Glutamatergic neuron (in vitro differentiated cells): Measurements from ENCODE around the gene RAB19. TPM values are rescaled to one million over a fixed set of nuclear protein-coding genes. Genes with fewer than 3 reads are reported as not detected.
"Not testable (repeated sequence)": the region's sequence is repeated elsewhere in the genome, so short reads cannot be mapped to it uniquely, and the experiment has no call there.

Source experiments
- DNase-seq: peaks from one replicate; pipeline ENCODE4 v3.0.0; 2022
- H3K27ac Mint-ChIP-seq: one replicate; pipeline ENCODE4 v1.8.0; 2020; ENCODE audit warnings: mild to moderate bottlenecking, mixed read lengths, inconsistent platforms; ENCODE audit not compliant: unreplicated experiment
- H3K27me3 Mint-ChIP-seq: one replicate; pipeline ENCODE4 v1.8.0; 2020; ENCODE audit warnings: mild to moderate bottlenecking, moderate library complexity, mixed read lengths, inconsistent platforms; ENCODE audit not compliant: unreplicated experiment
- H3K36me3 Mint-ChIP-seq: one replicate; pipeline ENCODE4 v1.8.0; 2020; ENCODE audit warnings: mild to moderate bottlenecking, mixed read lengths, inconsistent platforms; ENCODE audit not compliant: unreplicated experiment
- H3K4me1 Mint-ChIP-seq: one replicate; pipeline ENCODE4 v1.8.0; 2020; ENCODE audit warnings: mild to moderate bottlenecking, low read depth, mixed read lengths, inconsistent platforms; ENCODE audit not compliant: unreplicated experiment
- H3K4me3 Mint-ChIP-seq: one replicate; pipeline ENCODE4 v1.8.0; 2020; ENCODE audit warnings: mild to moderate bottlenecking, mixed read lengths, inconsistent platforms; ENCODE audit not compliant: unreplicated experiment
- H3K9me3 Mint-ChIP-seq: one replicate; pipeline ENCODE4 v1.8.0; 2020; ENCODE audit warnings: mild to moderate bottlenecking, moderate library complexity, mixed read lengths, inconsistent platforms; ENCODE audit not compliant: unreplicated experiment
- CTCF ChIP-seq: fragments of 200-600 bp; sonication (generic); IDR thresholded peaks from one replicate; pipeline ENCODE4 v1.5.0; 2021; ENCODE audit not compliant: partially characterized antibody, unreplicated experiment
- total RNA-seq: library from RNA; stranded (reverse); fragmentation: NEBNext Ultra II Directional; extraction: Animal tissue kit (Norgen Biotek cat#: 25700); gene quantifications from one replicate; pipeline ENCODE4 v1.2.1, GENCODE V29; 2021; ENCODE audit not compliant: unreplicated experiment

Gene RAB19
- total RNA-seq, 1 donor from 2014 or later, result not detected

GRCh38 chr7:140398821-140399220 is 5.0 kb upstream of the RAB19 start:
- H3K9me3 Mint-ChIP-seq, result no peaks in the 10 kb centered on the region
- peak overlapping the region; percentile 63 for H3K4me3 Mint-ChIP-seq
- no peak for TF ChIP-seq CTCF
- H3K27ac Mint-ChIP-seq, result no peak overlapping the region
- no peak for DNase-seq
- peaks cover 9% of the 10 kb centered on the region for H3K27me3 Mint-ChIP-seq
- H3K4me1 Mint-ChIP-seq, result peaks cover 4% of the 10 kb centered on the region
- H3K36me3 Mint-ChIP-seq, result no peaks in the 10 kb centered on the region

GRCh38 chr7:140400381-140400780 is 3.5 kb upstream of the RAB19 start:
- no peak for TF ChIP-seq CTCF
- H3K4me3 Mint-ChIP-seq, result no peak overlapping the region
- H3K9me3 Mint-ChIP-seq, result no peaks in the 10 kb centered on the region
- no peaks in the 10 kb centered on the region for H3K36me3 Mint-ChIP-seq
- no peak overlapping the region for H3K27ac Mint-ChIP-seq
- peaks cover 14% of the 10 kb centered on the region for H3K27me3 Mint-ChIP-seq
- DNase-seq, result no peak
- H3K4me1 Mint-ChIP-seq, result peaks cover 12% of the 10 kb centered on the region

GRCh38 chr7:140402178-140402835 is 1.6 kb upstream of the RAB19 start:
- no peak for DNase-seq
- no peak overlapping the region for H3K4me3 Mint-ChIP-seq
- TF ChIP-seq CTCF, result no peak
- H3K27ac Mint-ChIP-seq, result no peak overlapping the region
- peaks cover 8% of the 10 kb centered on the region for H3K4me1 Mint-ChIP-seq
- no peaks in the 10 kb centered on the region for H3K9me3 Mint-ChIP-seq
- no peaks in the 10 kb centered on the region for H3K36me3 Mint-ChIP-seq
- H3K27me3 Mint-ChIP-seq, result peaks cover 9% of the 10 kb centered on the region

- H3K36me3 Mint-ChIP-seq, result no peaks in the 10 kb centered on the region
- H3K4me1 Mint-ChIP-seq, result peaks cover 8% of the 10 kb centered on the region
- H3K9me3 Mint-ChIP-seq, result peaks cover 2% of the 10 kb centered on the region
- no peak for TF ChIP-seq CTCF
- H3K4me3 Mint-ChIP-seq, result peak overlapping the region; percentile 28
- peaks cover 5% of the 10 kb centered on the region for H3K27me3 Mint-ChIP-seq
- no peak overlapping the region for H3K27ac Mint-ChIP-seq
- no peak for DNase-seq
Observed at GRCh38 chr7:140404565-140405065, 757 bp downstream of the RAB19 start.

- Mint-ChIP-seq H3K4me1 (peaks cover 15% of the 10 kb centered on the region), H3K27ac (no peak overlapping the region), H3K36me3 (no peaks in the 10 kb centered on the region), H3K4me3 (no peak overlapping the region), H3K9me3 (peaks cover 5% of the 10 kb centered on the region), H3K27me3 (peaks cover 6% of the 10 kb centered on the region)
- no peak for DNase-seq
- no peak for TF ChIP-seq CTCF
Observed at GRCh38 chr7:140415361-140415760, 11.5 kb downstream of the RAB19 start.

- H3K27me3 Mint-ChIP-seq, H3K36me3 Mint-ChIP-seq, DNase-seq, H3K4me3 Mint-ChIP-seq, H3K27ac Mint-ChIP-seq, H3K9me3 Mint-ChIP-seq: not testable (repeated sequence)
- H3K4me1 Mint-ChIP-seq, result peaks cover 15% of the 10 kb centered on the region
Observed at GRCh38 chr7:140415816-140416215, 12.0 kb downstream of the RAB19 start.
